ENCODE measurements around the gene HPD.
"Not testable (repeated sequence)": the region's sequence is repeated elsewhere in the genome, so short reads cannot be mapped to it uniquely, and the experiment has no call there.

Gene HPD

DNA sequence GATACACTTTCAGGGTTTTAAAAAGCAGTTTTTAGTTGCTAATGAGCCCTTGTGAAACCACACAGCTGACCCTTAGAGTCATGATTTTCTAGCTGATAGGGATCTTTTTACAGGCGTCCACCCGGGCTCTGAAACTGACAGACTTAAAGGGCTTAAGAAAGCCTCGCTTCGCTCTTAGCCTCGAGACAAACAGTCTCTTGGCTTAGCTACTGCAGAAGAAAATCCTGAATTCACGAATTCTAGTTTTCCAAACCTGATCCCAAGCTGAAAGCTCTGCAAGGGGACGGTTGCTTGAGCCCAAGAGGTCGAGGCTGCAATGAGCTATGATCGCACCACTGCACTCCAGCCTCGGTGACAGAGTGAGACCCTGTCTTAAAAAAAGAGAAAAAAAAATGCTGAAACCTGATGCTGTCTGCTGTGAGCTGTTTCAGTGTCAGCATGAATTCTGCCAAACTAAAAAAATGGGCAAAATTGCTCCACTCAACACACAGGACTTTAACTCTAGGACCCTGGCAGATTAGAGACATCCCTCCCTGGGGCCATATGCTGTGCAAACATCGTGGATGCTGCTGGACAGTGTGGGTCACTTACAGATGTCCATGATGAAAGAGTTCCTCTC lies 3.1 kb upstream of the HPD start:
- DNase-seq = no peak

DNA sequence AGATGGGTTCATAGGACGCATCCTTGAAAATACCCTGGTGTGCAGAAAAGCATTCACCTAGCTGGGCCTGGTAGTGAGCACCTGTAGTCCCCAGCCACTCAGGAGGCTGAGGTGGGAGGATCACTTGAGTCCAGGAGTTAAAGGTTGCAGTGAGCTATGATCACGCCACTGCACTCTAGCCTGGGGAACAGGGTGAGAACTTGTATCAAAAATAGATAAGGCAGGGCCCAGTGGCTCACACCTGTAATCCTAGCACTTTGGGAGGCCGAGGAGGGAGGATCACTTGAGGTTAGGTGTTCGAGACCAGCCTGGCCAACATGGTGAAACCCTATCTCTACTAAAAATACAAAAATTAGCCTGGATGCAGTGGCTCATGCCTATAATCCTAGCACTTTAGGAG lies 2.0 kb upstream of the HPD start:
- DNase-seq = not testable (repeated sequence)

DNA sequence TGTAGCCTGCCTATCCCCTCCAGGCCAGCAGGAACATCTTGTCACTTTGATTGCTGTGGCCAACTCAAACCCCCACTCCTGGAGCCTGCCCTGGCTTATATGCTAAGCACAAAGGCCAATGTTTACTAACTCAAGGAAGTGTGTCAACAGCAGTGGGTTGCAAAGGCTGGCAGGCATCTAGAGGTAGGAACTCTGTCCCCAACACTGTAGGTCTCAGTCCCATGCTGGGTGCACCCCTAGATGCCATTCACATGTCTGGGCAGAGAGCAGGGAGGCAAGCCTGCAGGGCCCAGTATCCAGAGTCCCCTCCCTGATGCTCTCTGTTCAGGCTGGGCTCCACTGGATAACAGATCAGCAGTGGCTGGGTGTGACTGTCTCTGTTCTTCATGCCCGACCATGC lies 1.6 kb upstream of the HPD start:
- no peak for DNase-seq

DNA sequence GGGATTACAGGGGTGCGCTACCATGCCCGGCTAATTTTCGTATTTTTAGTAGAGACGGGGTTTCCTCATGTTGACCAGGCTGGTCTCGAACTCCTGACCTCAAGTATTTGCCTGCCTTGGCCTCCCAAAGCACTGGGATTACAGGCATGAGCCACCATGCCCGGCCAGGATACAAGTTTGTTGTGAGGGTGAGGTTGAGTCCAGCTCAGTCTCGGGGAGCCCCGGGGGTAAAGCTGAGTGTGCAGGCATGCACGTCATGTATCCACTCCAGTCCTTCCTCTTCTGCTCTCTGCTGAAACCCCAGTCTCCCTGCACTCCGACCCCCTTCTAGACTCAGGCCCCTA lies 369 bp downstream of the HPD start:
- DNase-seq = no peak

DNA sequence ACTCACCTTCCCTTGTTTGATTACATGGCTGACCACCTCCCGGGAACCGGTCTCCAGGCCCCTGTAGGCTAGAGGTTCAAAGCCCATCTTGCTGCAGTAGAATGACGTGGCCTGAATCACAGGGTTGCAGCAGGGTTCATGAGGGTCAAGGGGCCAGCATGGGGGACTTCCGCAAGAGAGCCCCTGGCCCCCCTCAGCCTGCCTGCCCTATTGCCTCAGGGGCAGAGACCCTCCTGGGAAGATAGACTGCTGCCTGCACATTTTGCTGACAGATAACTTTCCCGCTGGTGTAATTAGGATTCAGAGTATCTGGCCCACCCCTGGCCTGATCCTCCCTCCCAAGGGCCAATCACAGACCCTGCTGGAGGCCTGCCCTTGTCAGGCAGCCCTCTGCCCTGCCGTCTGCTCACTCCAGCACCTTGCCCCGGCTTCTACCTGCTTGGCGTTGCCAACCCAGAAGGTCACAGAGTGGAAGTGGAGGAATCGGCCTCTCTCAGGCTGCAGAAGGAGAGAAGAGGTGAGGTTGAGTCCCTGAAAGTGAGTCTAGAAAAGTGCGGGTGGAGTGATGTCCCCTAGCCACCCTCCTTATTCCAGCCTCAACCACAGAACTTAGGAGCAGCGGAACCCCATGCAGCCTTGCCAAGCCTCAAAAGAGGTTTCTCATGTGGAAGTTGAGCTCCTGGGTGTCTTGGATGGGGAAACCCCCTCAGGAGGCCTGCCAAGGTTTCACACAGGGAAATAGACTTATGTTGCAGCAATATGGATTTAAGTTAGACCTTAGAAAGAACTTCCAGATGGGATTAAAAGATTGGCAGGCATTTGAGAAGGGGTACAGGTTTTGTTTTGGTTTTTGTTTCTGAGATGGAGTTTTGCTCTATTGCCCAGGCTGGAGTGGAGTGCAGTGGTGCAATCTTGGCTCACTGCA lies 1.1 kb downstream of the HPD start:
- no peak for DNase-seq

DNA sequence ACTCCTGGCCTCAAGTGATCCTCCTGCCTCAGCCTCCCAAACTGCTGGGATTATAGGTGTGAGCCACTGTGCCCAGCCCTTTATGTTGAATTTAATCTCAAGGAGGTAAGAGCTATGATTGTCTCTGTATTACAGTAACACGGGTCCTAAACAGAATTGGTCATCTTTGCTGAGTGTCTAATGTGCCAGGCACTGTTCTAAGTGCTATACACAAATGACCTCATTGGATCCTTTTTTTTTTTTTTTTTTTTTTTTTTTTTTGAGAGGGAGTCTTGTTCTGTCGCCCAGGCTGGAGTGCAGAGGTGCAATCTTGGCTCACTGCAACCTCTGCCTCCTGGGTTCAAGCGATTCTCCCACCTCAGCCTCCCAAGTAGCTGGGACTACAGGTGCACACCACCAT lies 6.3 kb downstream of the HPD start:
- not testable (repeated sequence) for DNase-seq

DNA sequence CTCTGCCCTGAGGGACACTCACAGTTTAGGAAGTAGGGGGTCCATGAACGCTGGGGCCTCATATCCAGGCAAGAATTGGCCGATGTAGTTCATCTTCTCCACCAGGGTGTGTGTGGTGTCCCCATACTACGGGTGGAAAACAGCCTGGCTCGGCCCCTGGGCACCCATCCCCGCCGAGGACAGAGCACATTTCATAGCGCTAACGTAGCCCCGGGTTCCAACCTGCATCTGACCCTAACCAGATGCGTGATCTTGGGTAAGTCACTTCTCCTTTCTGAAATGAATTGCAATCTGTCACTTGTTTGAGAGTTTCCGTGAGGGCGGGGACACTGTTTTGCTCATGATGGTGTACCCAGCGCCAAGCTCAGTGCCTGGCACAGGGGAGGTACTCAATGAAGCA lies 9.0 kb downstream of the HPD start:
- DNase-seq = no peak

DNA sequence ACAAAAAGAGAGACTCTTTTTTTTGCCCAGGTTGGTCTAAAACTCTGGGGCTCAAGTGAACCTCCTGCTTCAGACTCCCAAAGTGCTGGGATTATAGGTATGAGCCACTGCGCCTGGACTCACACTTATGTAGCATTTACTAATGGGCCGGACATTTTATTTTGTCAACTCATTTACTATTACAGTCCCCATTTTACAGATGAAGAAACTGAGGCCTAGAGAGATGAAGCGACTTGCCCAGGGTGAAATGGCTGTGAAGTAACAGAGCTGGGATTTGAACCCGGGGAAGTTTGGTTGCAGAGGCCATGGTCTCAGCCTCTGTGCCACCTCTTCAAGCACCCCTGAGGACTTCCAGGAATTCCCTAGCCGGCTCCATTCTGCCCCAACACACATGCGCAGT lies 9.4 kb downstream of the HPD start:
- no peak for DNase-seq

DNA sequence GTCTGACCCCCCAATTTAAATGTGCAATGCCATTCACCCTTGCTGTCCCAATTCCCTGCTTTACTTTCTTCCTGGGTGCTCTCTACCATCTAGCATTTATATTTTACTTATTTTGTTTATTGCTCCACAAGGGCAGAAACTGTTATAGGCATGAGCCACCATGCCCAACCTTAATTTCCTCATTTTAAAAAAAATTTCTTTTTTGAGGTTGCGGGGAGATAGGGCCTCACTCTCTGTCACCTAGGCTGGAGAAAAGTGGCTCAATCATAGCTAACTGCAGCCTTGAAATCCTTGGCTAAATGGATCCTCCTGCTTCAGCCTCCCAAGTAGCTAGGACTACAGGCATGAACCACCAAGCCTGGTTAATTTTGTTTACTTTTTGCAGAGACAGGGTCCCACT lies 13.0 kb downstream of the HPD start:
- no peak for DNase-seq

DNA sequence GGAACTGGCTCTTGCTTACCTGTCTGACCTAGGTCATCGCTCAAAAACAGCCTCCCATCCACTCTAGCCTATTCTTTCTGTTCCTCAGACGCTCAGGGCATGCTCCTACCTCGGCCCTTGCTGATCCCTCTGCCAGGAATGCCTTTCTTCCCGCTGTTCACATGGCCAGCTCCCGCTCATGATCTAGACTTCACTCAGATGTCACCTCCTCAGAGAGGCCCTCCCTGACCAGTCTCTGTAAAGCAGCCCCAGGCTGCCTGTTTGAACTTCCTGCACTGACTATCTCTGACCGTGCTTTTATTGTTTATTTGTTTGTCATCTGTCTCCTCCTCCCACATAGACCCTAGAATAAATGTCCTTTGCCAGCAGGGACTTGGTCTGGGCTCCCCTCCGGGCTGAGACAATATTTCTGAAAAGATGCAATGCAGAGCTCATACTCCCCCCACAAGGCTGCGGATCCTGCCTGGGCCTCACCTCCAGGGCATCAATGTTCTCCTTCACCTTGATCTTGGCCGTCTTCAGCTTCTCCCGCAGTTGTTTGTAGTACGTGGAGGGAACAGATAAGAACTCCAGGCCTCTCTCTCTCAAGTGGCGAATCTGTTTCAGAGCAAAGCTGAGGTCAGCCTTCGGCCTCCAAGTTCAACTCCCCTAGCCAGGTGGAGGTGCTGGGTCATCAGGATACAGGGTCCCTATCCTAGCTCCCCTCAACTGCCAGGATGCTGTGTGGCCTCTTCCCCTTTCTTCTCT lies 15.2 kb downstream of the HPD start:
- DNase-seq = no peak

DNA sequence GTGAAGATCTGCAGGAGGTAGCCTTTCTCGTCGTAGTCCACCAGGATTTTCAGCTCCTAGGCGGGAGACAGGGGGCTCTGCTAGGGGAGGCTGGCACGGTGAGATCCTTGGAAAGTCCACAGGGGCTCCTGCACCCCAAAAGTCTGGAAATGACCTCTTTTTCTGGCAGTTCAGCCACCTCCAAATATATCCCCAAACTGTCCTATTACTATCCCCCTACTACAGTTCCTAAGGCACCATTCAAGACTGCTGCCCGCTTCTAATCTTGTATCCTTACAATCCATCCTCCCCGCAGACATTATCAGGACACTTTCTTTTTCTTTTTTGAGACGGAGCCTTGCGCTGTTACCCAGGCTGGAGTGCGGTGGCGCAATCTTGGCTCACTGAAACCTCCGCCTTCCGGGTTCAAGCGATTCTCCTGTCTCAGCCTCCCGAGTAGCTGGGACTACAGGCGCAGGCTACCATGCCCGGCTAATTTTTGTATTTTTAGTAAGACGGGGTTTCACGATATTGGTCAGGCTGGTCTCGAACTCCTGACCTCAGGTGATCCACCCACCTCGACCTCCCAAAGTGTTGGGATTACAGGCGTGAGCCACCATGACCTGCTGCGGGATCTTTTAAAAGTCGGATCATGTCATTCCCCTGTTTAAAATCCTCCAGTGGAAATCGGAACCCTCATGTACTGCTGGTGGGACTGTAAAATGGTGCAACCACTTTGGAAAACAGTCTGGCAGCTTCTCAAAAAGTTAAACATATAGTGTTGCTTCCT lies 18.5 kb downstream of the HPD start:
- DNase-seq = no peak

DNA sequence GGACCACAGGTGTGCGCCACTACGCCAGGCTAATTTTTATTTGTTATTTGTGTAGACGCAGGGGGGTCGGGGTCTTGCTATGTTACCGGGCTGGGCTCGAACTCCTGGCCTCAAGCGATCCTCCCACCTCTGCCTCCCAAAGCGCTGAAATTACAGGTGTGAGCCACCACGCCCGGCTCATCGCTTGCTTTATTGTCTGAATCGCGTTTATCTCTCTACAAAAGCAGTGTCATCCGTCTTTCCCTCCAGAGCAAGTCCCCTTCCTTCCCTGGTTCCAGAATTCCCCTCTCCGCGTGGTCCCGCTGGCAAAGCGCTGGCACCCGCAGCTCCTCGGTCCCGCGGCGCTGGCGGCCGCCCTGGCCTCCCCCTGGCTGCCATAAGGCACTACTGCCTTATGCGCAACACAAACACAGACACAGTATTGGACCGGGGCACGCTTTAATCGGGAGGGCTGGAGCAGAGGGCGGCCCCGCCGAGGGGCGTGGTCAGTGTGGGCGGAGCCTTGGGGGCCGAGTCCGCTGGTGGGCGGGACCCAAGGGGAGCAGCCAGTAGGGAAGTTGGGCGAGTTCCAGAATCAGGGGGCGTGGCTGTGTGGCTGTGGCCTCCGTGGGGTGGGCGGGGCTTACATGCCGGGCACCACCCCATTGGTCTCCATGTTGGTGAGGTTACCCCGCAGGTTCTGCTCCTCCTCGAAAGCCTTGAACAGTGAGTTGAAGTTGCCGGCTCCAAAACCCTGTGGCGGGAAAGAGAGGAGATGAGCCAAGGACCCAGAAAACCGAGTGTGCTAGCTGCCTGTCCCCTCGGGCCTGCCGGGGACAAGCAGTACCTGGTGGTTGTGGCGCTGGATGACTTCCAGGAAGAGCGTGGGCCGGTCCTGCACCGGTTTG lies 19.3 kb downstream of the HPD start:
- DNase-seq = peak; percentile 100

DNA sequence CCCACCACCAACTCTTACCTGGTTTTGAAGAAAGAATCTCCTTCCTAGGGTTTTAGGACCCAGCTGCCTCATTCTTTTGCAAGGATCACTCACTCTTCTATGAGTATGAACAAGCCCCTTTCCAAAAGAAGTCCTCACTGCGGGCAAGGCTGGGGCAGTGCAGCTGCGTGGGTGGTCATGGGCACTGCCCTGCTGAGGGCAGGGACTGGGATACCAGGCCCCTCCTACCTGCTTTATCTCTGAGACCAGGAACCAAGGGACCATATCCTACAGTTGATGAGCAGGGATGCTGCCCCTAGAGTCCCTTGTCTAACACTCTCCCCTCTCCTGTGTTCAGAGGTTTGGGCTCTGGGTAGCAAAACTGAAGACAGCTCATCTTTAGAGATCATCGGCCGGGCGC lies 20.5 kb downstream of the HPD start:
- DNase-seq = no peak

DNA sequence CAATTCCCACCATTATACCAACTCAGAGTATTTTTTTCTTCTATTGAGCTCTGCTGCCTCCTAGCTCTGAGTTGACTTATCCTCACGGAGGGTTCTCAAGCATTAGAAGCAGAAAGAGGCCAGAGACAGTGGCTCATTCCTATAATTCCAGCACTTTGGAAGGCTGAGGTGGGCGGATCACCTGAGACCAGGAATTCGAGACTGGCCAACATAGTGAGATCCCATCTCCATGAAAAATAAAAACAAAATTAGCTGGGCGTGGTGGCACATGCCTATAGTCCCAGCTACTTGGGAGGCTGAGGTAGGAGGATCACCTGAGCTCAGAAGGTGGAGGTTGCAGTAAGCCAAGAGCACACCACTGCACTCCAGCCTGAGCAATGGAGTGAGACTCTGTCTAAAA lies 21.0 kb downstream of the HPD start:
- DNase-seq = no peak

DNA sequence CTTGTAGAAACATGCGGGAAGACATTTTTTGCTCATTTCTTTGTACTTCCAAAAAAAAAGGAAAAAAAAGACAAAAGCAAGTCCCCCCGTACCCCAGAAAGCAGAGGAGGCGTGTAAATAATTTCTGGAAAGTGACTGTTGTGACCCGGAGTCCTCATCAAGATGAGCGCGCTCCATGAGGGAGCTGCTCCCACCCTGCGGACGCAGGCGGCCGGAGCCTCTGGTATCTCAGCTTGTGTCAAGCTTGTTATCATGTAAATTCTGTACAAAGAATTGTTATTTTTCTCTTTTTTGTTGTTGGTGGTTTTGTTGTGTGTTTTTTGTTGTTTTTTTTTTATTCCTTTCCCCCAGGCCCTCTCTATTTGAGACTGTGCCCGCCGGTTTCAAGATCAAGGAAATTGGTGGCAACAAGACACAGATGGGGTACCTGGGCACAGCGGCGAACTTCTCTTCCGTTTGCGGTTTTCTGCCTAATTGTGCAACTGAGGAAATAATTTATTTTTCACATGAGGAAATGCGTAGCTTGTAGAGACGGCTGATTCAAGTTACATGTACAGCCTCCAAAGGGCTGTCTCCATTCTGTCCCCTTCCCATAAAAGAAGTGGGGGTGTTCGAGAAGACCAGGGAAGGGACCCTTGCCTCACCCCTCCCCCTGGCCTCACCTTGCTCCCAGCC lies 27.0 kb downstream of the HPD start:
- DNase-seq = no peak

DNA sequence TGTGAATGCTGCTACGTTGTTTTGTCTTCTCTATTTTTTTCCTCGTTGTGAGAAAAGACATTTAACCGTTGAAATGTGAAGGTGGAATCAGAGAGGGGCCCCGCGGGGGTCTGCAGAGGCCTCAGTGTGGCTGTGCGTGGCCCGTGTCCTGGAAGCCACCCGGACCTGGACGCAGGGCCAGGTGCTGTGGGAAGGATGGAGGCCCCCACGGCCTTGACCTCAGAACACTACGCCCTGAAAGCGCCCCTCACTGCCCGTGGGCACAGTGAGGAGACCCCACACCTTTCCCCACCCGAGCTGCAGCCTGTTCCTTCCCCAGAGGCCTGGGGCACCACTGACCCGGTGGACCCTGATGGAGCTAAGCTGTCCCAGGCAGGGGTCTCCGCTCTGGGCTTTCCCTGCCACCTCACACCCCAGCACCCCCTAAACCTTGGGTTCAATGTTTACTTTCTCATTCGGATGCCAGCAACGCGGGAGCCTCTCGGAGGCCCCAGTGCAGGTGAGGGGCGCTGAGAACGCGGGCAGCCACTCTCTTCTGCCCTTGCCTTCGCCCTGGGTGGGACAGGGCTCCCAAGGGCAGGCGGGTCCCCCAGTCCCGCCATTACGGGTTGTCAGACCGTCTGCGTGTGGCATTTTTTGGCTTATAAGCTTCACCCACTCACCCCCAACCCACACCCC lies 27.9 kb downstream of the HPD start:
- no peak for DNase-seq

DNA sequence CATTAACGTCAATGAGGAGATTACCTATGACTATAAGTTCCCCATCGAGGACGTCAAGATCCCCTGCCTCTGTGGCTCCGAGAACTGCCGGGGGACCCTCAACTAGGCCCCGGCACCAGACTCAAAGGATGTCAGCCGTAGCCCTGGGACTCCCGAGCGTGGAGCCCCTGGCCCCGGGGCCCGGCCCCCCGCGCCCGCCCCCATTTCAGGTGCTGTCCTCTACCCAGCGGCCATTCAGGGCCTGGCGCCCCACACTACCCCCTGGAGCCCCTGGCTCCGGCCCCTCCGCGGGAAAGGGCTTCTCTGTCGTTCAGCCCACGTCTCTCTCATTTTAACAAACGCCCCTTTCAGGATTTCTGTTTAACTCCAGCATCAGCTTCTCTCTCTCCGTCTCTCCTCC lies 28.5 kb downstream of the HPD start:
- no peak for DNase-seq

DNA sequence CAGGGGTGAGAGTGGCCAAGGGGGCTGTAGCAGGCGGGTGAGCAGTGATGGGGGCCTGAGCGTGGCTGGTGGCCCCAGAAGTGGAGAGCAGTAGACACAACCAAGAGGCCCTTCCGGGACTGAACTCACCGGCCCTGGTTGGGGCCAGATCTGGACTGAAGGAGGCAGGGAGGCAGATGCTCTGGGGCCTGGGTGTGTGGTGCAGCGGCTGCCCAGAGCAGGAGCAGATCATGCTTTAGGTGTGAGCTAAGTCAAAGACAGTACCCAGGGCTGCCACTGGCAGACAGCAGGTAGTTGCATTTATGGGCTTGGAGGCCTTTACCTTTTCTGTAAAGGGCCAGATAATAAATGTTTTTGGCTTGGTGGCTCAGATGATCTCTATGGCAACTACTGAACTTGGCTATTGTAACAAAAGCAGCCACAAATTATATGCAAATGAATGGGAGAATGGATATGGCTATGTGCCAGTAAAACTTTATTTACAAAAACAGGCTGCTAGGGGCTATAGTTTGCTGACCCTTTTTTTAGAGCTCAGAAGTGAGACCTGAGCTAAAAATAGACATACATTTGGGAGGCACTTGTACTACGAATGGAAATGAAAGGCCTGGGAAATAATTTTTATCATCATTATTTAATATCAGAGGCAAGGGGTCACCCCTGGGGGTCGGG lies 29.3 kb downstream of the HPD start:
- DNase-seq = no peak

DNA sequence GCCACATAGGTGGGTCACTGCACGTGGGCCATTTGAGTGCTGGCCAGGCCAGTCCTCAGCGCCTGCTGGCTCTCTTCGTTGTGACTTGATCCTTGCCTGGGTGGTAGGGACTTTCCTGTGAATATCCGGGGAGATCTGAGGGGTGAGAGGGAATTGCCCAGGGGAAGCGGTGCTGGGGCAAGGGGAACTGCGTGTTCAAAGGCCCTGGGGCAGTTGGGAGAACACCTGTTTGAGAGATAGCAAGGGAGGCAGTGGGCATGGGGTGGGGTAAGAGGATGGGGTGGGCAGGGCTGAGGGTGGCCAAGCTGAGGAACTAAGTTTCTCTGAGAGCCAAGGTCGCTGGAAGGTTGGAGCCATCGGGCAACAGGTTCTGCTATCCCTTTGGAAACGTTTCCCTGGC lies 29.8 kb downstream of the HPD start:
- DNase-seq = no peak

DNA sequence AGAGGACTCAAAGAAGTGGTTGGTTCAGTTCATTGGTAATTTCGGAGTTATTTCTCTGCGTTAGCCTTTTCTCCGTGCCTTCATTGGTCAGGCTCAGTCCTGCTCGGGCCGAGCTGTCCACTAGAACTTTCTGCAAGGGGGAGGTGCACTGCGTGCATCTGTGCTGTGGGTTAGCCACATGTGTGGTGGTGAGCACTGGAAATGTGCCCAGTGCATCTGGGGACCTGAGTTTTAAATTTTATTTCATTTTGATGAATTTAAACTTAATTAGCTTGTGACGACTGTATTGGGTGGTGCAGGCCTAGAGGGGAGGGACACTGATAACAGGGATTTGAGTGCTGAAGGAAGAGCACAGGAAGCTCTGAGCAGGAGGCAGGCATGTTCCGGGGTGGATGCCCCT lies 30.4 kb downstream of the HPD start:
- DNase-seq = no peak
